ENCODE measurements around the gene ADAMTS17.

DNA sequence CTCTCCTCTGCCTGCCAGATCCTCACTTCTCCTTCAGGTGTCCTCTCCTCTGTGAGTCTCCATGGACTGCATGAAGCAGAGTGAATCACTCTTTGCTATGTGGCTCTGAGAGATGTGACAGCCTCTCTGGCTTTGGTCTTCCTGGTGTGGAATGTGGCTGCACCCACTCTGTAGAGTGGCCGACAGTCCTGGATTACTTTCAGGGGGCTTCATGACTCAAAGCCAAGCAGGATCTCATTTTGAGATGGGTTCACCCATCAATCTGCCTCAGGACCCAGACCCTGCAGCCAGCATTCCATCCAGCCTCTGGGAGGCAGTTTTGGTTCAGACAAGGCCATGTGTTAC is 386.6 kb downstream of the ADAMTS17 start:
- TF ChIP-seq, protein P1, sequence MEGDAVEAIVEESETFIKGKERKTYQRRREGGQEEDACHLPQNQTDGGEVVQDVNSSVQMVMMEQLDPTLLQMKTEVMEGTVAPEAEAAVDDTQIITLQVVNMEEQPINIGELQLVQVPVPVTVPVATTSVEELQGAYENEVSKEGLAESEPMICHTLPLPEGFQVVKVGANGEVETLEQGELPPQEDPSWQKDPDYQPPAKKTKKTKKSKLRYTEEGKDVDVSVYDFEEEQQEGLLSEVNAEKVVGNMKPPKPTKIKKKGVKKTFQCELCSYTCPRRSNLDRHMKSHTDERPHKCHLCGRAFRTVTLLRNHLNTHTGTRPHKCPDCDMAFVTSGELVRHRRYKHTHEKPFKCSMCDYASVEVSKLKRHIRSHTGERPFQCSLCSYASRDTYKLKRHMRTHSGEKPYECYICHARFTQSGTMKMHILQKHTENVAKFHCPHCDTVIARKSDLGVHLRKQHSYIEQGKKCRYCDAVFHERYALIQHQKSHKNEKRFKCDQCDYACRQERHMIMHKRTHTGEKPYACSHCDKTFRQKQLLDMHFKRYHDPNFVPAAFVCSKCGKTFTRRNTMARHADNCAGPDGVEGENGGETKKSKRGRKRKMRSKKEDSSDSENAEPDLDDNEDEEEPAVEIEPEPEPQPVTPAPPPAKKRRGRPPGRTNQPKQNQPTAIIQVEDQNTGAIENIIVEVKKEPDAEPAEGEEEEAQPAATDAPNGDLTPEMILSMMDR (IDR thresholded peaks at IDR 0.05): no peak
- TF ChIP-seq POLR2A (IDR thresholded peaks at IDR 0.05): no peak

All from right lobe of liver (tissue), 4 donors.